ENCODE results near the gene AQP1. TPM values are rescaled to one million over a fixed set of nuclear protein-coding genes. Genes with fewer than 3 reads are reported as not detected.

Gene AQP1
- total and polyA plus RNA-seq, 2 of the 13 experiments (the other 11 are each of a cell fraction or from before 2014, with no cell fraction given), result not detected

DNA sequence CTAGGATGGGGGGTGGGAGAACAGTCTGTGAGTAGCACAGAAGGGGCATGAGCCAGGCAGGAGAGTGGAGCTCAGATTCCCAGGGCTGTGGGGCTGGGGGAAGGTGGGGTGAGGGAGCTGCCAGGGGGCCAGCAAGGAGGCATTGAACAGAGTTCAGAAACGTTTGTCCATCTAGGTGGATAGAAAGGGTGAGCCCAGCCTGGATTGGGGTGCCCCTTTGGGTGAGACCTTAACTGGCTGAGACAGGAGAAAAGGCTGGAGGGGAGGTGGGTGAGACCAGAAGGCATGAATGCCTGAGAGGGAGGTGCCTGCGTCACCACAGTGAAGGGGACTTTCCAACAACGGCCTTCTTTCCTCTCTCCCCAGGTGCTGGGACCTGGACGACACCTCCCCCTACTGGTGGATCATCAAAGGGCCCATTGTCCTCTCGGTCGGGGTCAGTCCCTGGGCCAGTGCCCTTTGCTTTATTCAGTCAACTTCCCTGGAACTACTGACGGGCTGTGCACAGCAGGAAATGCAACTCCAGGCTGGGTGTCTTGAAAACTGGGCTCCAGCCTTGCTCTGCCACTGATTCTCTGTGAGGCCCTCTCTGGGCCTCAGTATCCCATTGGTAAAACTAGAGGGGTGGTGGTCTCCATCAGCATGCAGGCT, 63.1 kb downstream of the AQP1 start (continued):
- TF ChIP-seq PAF1 (CRISPR knock-in tag; IDR thresholded peaks at IDR 0.05) (no peak), PBX3 (CRISPR knock-in tag; IDR thresholded peaks at IDR 0.05; ENCODE audit: borderline replicate concordance) (no peak), ASH2L (IDR thresholded peaks at IDR 0.05; ENCODE audit: insufficient read length, low read depth, low read length) (no peak), SIN3B (IDR thresholded peaks at IDR 0.05; ENCODE audit: low read length) (no peak), ZNF816 (CRISPR knock-in tag; IDR thresholded peaks at IDR 0.05; ENCODE audit: borderline replicate concordance) (no peak), ZNF3 (CRISPR knock-in tag; IDR thresholded peaks at IDR 0.05) (peak; percentile 91), ZNF281 (CRISPR knock-in tag; IDR thresholded peaks at IDR 0.05; ENCODE audit: borderline replicate concordance) (no peak), ZUFSP (CRISPR knock-in tag; IDR thresholded peaks at IDR 0.05; ENCODE audit: borderline replicate concordance) (no peak), ELF3 (CRISPR knock-in tag; IDR thresholded peaks at IDR 0.05) (0 out of 2 replicates have a peak, but pooled peaks have one; percentile 15), E2F5 (CRISPR knock-in tag; conservative IDR thresholded peaks at IDR 0.05) (no peak), TEAD3 (CRISPR knock-in tag; optimal IDR thresholded peaks at IDR 0.05; ENCODE audit: borderline replicate concordance) (no peak), ZNF563 (CRISPR knock-in tag; IDR thresholded peaks at IDR 0.05) (no peak), BRCA1 (CRISPR knock-in tag; IDR thresholded peaks at IDR 0.05) (no peak), ZNF850 (CRISPR knock-in tag; conservative IDR thresholded peaks at IDR 0.05) (no peak), ZNF530 (CRISPR knock-in tag; IDR thresholded peaks at IDR 0.05; ENCODE audit: low read depth) (no peak), FOXP1 (IDR thresholded peaks at IDR 0.05) (no peak), FOXP1 (CRISPR knock-in tag; IDR thresholded peaks at IDR 0.05) (no peak)
- TF ChIP-seq, protein P1, sequence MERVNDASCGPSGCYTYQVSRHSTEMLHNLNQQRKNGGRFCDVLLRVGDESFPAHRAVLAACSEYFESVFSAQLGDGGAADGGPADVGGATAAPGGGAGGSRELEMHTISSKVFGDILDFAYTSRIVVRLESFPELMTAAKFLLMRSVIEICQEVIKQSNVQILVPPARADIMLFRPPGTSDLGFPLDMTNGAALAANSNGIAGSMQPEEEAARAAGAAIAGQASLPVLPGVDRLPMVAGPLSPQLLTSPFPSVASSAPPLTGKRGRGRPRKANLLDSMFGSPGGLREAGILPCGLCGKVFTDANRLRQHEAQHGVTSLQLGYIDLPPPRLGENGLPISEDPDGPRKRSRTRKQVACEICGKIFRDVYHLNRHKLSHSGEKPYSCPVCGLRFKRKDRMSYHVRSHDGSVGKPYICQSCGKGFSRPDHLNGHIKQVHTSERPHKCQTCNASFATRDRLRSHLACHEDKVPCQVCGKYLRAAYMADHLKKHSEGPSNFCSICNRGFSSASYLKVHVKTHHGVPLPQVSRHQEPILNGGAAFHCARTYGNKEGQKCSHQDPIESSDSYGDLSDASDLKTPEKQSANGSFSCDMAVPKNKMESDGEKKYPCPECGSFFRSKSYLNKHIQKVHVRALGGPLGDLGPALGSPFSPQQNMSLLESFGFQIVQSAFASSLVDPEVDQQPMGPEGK (CRISPR knock-in tag; IDR thresholded peaks at IDR 0.05), result peak; percentile 27; the same call in 1 of the 2 replicates
- TF ChIP-seq, protein P2, sequence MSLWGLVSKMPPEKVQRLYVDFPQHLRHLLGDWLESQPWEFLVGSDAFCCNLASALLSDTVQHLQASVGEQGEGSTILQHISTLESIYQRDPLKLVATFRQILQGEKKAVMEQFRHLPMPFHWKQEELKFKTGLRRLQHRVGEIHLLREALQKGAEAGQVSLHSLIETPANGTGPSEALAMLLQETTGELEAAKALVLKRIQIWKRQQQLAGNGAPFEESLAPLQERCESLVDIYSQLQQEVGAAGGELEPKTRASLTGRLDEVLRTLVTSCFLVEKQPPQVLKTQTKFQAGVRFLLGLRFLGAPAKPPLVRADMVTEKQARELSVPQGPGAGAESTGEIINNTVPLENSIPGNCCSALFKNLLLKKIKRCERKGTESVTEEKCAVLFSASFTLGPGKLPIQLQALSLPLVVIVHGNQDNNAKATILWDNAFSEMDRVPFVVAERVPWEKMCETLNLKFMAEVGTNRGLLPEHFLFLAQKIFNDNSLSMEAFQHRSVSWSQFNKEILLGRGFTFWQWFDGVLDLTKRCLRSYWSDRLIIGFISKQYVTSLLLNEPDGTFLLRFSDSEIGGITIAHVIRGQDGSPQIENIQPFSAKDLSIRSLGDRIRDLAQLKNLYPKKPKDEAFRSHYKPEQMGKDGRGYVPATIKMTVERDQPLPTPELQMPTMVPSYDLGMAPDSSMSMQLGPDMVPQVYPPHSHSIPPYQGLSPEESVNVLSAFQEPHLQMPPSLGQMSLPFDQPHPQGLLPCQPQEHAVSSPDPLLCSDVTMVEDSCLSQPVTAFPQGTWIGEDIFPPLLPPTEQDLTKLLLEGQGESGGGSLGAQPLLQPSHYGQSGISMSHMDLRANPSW (CRISPR knock-in tag; IDR thresholded peaks at IDR 0.05; ENCODE audit: borderline replicate concordance), result no peak
